ENCODE results near the gene MLPH.

The MLPH gene

DNA sequence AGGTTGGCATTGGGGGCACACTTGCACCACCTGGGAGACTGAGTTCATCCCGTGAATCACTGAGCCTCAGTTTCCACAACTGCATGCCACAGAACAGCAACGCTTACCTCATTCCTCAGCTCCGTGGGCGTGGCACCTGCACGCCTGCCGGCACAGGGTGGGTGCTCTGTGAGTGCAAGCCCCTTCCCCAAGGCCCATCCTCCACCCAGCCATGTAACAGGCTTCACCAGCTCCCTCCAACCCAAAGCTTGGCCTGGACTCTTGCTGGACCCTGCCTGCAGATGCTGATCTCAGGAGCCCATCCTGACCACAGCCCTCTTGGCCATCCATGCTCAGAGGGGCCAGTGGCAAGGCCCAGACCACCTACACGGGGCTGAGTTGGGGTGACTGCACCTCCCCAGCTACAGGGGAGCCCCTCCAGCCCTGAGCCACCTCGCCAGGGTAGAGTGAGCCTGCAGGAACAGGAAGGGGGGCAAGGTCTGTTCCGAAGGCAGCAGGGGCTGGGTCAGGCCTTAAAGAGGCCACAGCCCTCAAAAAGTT lies 81.1 kb downstream of the MLPH start:
- DNase-seq (ENCODE audit: low spot score), result no peak

DNA sequence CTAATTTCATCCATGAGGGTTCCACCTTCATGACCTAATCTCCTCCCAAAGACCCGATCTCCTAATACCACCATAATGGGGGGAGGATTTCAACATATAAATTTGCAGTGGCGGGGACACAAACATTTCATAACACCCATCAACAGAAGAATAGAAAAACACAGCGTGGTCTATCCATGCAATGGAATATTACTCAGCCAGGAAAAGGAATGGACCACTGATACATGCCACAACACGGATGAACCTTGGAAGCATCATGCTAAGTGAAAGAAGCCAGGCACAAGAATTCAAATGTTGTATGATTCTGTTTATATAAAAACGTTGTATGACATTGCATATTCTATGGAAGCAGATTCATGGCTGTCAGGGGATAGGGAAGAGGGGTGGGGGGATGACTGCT lies 82.0 kb downstream of the MLPH start:
- no peak for DNase-seq (ENCODE audit: low spot score)

DNA sequence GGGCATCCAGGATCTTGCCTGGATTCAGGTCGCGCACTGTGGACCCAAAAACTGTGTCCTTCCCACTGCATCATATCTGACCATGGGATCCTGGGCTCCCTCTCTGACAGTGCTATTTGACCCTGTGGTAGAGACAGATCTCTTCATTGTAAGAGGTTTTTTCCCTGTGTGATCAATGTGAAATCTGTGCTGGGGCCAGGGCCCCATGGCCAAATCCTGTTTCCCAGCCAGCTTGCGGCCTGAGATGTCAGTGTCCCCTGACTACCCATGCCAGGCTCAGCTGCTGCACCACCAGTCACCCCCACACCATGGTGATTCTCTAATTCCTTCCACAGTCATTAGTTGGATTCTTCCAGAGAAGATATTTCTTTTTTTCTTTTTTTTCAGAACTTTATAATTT lies 82.8 kb downstream of the MLPH start:
- DNase-seq (ENCODE audit: low spot score), result no peak

DNA sequence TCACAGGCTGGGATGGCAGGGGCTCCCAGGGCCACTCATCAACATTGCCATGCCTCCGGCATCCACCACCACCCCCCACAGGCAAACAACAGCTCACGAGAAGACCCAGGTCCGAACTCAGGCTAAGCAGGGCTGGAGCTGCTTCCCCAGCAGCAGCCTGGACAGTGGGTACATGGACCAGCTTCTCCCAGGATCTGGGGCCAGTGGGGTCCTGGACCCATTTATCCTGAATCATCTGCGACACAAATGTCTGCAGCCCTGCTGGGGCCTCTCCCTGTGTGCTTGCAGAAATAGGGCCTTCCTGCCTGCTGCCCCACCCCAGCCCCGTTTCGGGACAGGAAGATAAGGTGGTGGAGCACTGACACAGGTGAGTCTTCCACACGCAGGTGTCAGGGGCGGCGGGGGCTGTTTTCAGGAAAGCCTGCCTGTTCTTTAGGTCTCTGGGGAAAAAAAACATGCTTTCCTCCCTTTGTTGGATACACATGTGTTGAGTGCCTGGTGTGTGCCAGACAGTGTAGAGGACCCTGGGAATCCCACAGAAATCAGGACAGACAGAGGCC lies 83.8 kb downstream of the MLPH start:
- no peak for DNase-seq (ENCODE audit: low spot score)

DNA sequence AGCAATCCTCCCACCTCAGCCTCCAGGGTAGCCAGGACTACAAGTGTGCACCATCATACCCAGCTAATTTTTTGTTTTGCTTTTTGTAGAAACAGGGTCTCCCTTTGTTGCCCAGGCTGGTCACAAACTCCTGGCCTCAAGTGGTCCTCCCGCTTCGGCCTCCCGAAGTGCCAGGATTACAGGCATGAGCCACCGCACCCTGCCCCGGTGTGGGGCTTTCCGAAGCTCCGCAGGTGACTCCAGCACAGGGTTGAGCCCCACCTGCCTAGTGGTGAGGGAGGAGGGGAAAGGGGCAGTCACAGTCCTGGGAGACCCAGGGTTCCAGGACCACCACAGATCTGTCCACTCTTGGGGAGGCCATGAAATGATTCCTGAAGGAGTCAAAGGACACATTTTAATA lies 84.5 kb downstream of the MLPH start:
- no peak for DNase-seq (ENCODE audit: low spot score)

DNA sequence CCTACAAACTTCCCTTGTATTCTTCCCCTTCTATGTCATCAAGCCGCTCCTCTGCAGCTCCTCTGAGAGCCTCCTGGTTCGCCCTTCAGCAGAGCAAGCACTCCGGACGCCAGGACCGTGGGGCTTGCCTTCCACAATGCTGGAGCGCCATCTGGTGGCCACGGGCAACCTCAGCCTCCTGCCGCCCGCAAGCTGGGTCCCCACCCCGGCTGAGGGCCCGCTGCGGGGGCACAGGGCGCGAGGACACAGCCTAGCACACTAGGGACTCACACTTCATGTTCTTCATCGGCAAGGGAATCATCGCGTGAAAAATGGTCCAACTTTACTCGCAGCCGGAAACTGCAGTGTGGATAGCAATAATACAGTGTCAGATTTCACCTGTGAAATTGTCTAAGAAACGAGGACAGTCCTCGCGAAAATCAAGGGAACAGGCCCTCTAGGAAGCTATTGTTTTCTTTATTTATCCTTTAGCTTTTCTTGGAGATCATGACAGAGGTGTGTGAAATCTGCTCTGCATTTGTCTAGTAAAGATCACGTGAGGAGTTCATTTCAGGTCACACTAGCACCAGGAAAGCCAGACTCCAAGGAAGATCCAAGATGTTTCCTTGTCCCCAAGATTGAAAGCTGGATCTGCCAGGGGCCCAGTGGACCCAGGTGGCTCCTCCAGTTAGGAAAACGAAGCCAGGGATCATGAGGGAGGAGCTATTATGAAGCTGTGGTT lies 85.1 kb downstream of the MLPH start:
- DNase-seq (ENCODE audit: low spot score), result peak; percentile 84

DNA sequence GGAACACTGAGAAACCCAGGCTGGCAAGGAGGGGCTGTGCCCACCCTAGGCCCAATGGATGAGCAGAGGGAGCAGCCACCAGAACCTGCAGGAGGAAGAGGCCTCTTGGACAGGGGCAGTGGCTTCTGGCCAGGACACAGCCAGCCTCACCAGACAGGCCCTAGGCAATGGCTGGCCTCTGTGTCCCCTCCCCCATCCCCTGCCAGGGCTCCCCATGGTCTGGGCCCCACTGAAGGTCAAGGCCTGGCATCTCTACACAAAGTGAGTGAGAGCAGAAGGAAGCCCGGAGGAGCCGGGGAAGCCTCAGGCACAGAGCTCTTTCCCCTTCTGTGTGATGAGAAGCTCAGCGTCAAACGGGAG lies 85.7 kb downstream of the MLPH start:
- DNase-seq (ENCODE audit: low spot score), result no peak

DNA sequence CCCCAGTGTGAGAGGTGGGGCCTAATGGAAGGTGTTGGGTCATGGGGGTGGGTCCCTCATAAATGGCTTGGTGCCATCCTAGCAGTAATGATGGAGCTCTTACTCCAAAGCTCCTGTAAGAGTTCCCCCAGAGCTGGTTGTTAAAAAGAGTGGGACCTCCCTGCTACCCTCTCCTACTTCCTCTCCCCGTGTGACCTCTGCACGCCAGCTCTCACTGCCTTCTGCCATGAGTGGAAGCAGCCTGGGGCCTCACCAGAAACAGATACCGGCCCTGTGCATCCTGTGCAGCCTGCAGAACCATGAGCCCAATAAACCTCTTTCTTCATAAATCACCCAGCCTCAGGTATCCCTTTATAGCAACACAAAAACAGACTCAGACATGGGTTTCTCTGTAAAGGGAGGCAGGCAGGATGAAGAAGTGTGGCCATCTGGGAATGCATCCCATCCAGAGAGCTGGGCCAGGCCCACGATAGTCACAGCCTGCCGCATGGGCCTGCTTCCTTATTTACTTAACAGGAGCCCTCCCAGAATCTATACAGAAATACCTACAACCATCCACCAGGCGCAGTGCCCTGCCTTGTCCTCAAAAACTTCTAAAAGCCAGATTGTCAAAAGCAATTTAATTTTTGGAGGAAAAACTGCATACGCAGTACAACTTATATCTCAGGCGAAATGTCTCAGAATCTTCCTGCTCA lies 86.8 kb downstream of the MLPH start:
- DNase-seq (ENCODE audit: low spot score), result no peak

DNA sequence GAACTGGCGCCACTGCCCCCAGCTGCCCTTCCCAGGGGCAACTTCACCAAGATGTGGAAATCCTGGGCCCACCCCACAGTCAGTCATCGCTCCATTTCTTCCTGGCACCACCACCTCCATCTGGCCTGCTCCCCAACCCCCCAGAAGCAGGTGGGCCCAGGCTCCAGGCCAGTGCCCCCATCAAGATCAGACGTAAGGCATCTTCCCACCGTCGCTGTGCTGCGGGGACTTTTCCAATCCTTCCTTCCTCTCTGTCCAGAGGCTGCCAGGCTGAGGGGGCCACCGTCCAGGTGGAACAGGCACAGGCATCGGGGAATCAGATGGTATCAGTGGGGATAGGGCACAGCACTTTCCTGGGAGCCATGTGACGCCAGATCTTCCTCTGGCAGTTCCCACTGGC lies 87.4 kb downstream of the MLPH start:
- no peak for DNase-seq (ENCODE audit: low spot score)

DNA sequence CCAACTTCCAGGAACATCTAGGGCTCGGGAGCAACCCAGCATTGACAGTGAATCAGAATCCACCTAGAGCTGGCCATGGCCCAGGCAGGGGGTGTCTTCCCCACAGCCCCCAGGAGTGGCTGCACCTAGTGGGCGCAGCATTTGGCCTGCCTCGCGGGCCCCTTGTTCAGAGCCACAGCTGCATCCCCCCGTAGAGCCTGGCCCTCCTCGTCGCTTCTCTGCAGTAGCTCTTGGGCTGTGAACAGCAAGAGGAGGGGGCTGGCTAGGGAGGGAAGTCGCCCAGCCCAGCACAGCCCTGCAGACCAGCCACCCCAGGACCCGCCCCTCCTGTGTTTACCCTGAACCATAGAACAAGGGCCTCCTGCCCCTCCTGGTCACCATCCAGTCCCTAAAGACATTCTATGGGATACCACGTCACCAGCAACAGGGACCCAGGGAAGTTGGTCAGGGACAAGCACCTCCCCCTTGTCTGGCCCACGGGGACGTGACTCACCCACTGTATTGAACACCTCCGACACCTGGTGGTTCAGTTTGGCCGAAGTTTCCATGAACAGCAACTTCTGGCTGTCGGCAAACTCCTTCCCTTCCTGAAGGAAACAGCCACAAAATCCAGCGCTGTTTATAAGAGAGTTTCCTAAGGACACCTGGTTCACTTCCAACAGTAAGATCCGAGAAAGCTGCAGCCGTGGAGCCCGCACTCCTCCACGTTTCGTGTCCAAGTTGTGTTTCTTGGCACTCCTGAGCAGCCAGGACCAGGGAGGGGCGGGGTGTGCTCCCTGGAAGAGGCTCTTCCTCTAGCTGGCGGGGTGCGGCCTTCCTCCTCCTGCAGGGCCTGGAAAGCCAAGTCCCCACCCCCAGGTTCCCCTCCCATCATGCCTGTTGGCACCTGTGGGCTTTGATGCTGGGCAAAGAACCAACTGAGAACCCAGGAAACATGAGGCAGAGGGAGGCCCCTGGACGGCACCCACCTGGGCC lies 88.1 kb downstream of the MLPH start:
- no peak for DNase-seq (ENCODE audit: low spot score)

DNA sequence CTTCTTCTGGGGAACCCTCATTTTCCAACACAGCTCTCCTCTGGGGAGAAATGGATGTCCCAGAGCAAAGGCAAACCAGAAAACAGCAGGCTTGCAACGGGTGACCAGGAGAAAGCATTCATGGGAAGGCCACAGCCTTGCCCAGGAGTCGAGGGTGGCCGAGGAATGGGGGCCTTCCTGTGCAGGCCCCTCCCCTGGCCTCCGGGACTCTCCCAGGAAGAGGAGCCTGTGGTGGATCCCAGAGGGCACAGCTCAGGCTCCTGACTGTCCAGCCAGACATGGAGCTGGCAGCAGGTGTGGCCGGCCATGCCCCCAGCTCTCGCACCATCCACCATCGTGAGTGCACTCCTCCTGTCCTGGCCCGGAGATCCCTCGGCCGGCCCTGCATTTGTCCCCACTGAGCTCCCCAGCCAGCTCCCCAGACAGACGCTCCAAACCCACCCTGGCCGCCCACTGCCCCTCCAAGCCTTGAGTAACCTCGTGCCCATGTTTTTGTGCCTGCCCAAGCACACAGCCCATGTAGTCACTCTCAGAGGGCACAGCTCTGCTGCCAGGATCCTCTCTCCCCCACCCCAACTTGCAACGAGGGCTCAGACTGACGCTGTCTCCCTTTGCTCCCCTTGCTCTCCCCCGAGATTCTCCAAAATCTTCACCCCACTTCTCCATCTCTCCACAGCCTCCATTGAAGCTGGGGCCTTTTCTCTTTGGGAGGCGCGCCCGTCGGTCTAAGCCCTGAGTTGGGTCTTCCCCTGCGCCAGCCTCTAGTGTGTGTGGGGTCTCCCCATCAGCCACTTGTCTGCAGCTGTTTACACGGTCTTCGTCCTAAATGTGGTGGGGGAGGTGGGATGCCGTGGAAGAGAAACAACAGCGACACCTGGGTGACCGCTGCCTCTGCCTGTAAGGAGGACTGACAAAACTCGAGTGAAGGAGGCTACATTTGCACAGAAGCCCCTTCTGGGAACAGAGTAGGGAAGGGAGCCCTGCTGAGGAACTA lies 89.1 kb downstream of the MLPH start:
- DNase-seq (ENCODE audit: low spot score), result no peak

DNA sequence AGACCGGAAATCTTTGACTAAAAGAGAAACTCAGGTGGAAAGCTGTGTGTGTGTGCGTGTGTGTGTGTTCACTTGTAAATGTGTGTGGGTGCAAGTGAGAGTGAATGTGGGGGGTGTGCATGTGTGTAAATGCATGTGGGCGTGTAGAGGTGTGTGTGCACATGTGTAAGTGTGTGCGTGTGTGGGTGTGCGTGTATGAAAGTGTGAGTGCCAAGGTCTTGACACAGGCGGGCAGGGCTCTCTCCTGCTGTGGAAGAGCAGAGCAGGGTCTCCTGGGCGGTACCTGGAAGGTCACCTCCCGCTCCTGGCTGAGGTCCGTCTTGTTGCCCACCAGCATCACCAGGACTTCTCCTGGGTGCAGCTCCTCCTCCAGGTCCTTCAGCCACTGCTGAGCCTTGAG lies 89.9 kb downstream of the MLPH start:
- DNase-seq (ENCODE audit: low spot score), result no peak

DNA sequence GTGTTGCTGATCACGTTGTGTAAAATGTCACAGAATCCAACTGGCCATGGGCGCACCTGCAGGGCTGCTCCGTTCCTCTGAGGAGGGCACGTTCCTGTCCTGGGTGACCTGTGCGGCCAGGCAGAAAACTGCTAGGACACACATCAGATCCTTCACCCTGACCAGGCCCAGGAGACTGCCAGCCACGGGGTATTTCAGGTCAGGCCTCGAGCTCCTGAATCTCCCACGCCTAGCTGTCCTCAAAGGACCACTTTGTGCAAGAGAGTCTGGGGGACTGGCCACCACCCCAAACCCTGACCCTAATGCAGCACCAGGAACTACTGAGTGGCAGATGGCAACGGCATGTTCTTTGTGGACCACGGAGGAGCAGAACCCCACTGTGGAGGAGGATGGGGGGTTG lies 90.4 kb downstream of the MLPH start:
- DNase-seq (ENCODE audit: low spot score), result no peak

DNA sequence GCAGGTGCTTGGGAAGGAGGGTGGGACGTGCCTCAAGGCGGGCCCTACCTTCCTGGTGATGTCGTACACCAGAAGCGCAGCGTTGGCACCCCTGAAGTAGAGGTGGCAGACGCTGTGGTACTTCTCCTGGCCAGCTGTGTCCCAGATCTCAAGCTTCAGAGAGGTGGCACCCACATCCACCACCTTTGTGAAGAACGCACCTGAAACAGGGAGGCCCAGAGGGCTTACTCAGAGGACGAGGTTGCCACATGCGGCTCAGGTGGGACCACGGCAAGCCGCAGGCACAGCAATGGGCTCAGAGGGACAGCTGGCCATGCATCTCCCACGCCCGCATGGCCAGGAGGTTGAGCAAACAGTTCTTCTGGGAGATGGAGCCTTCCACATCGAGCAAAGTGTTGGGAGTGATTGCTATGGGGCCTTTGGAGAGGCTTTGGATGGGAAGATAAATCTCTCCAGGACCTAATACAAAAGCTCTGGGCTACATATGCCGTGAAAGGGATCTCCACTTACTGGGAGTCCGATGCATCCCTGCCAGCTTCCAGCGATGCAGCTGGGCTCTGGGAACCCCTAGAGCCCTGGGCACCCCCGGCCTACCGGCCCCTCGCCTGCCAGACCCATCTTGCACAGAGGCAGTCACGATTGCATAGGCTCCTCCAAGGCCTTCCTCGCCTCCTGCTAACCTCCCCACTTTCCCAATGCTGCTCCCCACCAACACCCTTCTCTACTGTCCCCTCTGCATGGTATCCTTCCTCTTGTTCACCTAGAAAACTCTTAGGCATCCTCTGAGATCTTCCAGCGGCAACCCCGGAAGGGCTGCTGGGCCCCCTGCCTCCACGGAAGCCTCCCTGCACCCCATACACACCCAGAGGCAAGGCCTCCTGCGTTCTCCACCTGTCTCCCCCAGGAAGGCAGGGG lies 91.2 kb downstream of the MLPH start:
- no peak for DNase-seq (ENCODE audit: low spot score)

DNA sequence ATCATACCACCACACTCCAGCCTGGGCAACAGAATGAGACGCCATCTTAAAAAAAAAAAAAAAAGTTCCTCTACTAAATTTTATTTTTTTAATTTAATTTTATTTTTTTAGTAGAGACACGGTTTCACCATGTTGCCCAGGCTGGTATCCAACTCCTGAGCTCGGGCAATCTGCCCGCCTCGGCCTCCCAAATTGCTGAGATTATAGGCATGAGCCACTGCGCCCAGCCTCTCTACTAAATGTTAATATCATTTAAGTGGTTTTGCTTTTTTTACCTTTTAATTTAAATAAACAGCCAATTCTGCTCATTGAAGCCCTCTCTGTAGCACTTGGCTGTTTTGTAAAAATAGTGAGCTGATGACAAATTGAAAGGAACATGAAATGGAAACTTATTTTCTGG lies 94.3 kb downstream of the MLPH start:
- no peak for DNase-seq (ENCODE audit: low spot score)

DNA sequence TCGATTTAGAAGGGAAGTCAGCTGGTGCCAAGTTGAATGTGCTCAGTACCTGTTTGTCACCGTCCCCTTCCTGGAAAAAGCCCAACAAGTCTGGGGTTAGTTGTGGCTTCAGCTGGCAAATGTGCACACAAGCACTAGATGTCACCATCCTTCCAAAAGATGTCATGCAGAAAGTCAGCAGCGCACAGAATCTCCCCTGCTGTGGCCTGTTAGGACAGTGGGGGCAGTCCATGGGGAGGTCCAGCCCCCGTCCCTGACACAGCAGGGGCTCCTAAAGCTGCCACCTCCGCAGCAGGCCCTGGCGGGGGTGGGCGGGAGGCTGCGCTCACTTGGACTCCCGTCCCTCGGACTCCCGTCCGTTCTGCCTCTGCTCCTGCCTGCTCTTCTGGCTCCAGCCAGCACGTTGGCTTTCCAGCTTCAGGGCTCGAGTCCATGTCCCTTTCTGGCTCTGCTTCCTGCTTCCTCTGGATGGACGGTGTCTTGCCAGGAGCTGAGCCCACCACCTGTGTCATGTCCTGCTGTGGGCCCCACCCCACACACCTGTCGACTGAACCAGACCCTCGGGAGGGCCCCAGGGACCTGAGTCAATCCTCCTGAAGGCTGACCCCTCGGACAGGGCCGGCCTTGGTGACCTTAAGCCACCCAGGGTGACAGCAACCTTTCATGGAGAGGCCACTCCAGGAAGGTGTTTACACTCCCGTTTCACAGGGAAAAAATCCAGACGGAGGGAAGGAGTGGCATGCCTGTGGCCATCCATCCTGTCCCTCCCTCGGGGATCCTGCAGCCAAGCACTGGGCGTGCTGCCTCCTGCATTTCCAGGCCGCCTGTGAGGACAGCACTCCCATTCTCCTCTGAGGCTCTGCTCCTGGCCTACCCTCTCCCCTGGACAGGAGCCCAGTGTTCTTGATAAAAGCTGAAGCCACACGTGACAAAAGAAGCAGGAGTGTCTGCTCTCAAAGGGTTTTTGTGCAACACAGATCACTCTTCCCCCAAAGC lies 95.0 kb downstream of the MLPH start:
- DNase-seq (ENCODE audit: low spot score), result peak; percentile 44

DNA sequence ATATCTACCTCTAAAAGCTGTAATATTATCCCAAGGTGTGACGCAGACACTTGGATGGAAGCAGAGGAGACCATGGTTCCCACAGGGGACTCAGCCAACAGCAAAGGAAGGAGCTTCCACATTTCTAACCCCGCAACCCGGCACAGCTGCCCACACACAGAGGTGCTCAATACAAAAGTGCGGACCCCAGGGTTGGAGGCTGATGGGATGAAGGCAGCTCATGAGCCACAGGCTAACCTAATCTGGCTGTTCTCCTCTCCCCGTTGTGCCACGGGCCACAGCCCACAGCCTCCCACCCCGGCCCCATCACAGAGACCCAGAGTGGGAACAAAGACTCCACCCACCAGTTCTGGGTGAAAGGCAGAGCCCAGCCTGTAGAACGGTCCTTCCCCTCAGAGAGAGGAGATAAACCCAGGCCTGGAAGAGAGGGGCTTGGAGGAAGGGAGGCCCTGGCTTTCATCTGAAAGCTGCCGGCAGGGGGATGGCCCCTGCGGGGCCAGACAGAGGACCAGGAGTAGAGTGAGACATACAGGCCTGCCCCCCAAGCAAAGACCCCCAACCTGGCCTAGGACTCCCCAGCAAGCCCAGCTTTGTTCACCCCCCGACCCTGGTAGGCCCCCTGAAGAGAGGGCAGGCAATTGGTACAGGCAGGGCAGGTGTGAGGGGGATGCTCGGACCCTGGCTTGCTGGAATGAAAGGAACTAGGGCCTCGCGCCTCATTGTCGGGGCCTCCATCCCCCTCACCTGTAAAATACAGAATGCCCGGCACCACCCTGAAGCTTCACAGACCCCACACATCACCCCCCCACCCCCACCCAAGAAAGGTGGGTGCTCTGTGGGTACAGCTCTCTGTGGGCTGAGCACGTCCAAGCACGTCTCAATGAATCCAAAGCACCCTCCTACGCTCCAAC lies 96.6 kb downstream of the MLPH start:
- no peak for DNase-seq (ENCODE audit: low spot score)
